Suprapubic skin (tissue), 4 donors: ENCODE data around the gene PCDHB2.

ENCODE experiments used
- EP300 ChIP-seq: sonication (generic); formaldehyde crosslinking; IDR thresholded peaks from one replicate; pipeline ENCODE4 v1.6.1; 2017; ENCODE audit warnings: antibody characterized with exemption
- POLR2AphosphoS5 ChIP-seq, 3 donors: sonication (generic); formaldehyde crosslinking; IDR thresholded peaks; one replicate each; pipeline ENCODE4 v1.6.1; 2017; ENCODE audit warnings: antibody characterized with exemption in 3 of 3

DNA sequence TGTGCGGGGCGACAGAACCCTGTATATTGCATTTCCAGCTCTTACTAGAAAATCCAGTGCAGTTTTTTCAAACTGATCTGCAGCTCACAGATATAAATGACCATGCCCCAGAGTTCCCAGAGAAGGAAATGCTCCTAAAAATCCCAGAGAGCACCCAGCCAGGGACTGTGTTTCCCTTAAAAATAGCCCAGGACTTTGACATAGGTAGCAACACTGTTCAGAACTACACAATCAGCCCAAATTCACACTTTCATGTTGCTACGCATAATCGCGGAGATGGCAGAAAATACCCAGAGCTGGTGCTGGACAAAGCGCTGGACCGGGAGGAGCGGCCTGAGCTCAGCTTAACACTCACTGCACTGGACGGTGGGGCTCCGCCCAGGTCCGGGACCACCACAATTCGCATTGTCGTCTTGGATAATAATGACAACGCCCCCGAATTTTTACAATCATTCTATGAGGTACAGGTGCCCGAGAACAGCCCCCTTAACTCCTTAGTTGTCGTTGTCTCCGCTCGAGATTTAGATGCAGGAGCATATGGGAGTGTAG lies 41.4 kb downstream of the PCDHB2 start:
- TF ChIP-seq POLR2AphosphoS5 (IDR thresholded peaks at IDR 0.05) (no peak), EP300 (no peak)
